ENCODE measurements around the gene TEX54.
"Not testable (repeated sequence)": the region's sequence is repeated elsewhere in the genome, so short reads cannot be mapped to it uniquely, and the experiment has no call there.

Gene TEX54

GRCh38 chr11:62854825-62855570, 22.4 kb upstream of the TEX54 start:
- no peak for DNase-seq

GRCh38 chr11:62854013-62854824, 21.6 kb upstream of the TEX54 start:
- no peak for DNase-seq

- no peak for DNase-seq
These were observed 20.8 kb upstream of the TEX54 start for GRCh38 chr11:62853279-62853965.

GRCh38 chr11:62852523-62853188, 20.0 kb upstream of the TEX54 start:
- no peak for DNase-seq

- no peak for DNase-seq
These were observed 19.3 kb upstream of the TEX54 start for GRCh38 chr11:62851807-62852522.

GRCh38 chr11:62850911-62851806, 18.5 kb upstream of the TEX54 start:
- DNase-seq: no peak

GRCh38 chr11:62847767-62848314, 15.2 kb upstream of the TEX54 start:
- no peak for DNase-seq

- DNase-seq: no peak
These were observed 13.5 kb upstream of the TEX54 start for GRCh38 chr11:62846177-62846576.

GRCh38 chr11:62844154-62844553, 11.5 kb upstream of the TEX54 start:
- no peak for DNase-seq

GRCh38 chr11:62843466-62843865, 10.8 kb upstream of the TEX54 start:
- DNase-seq: no peak

GRCh38 chr11:62842891-62843290, 10.2 kb upstream of the TEX54 start:
- not testable (repeated sequence) for DNase-seq

GRCh38 chr11:62842171-62842741, 9.6 kb upstream of the TEX54 start:
- no peak for DNase-seq

- DNase-seq: peak; percentile 90
These were observed 8.9 kb upstream of the TEX54 start for GRCh38 chr11:62841361-62842170.

GRCh38 chr11:62840721-62841360, 8.2 kb upstream of the TEX54 start:
- DNase-seq: peak; percentile 43

- DNase-seq: peak; percentile 81
These were observed 6.7 kb upstream of the TEX54 start, which contains the start of gene WDR74 for GRCh38 chr11:62839050-62839945. Gene WDR74, minus strand, starts transcription at chr11:62839590. Its CDS starts 20 bp downstream, at chr11:62839570.

GRCh38 chr11:62835336-62835735, 2.7 kb upstream of the TEX54 start:
- no peak for DNase-seq

- peak; percentile 98 for DNase-seq
These were observed 913 bp downstream of the TEX54 start, which contains the start of gene STX5 for GRCh38 chr11:62831520-62832335. Gene STX5, minus strand, starts transcription at chr11:62832051. Its CDS starts 808 bp downstream, at chr11:62831243.

Measured in NCI-H1436 (cell line).